ENCODE data around the gene ZNF425. TPM values are rescaled to one million over a fixed set of nuclear protein-coding genes. Genes with fewer than 3 reads are reported as not detected.
A peak's percentile ranks its signal among the peaks of the same experiment; 100 is the strongest.

The ZNF425 gene
- total and polyA plus RNA-seq, 9 of the 15 experiments (the other 6 are each of a cell fraction or from before 2014, with no cell fraction given) = 0.03 to 0.89 (median 0.54) TPM

GRCh38 chr7:149126662-149127266 is 640 bp upstream of the ZNF425 start (continued):
- TF ChIP-seq ZMIZ1 (IDR thresholded peaks at IDR 0.05; ENCODE audit: low read depth in 2 of 2, low read length in 2 of 2) (peak in 1 of 2 experiments; percentile 13; a peak in 1 of 4 replicates), E4F1 (CRISPR knock-in tag; IDR thresholded peaks at IDR 0.05; ENCODE audit: borderline replicate concordance) (no peak), ZNF277 (CRISPR knock-in tag; IDR thresholded peaks at IDR 0.05; ENCODE audit: borderline replicate concordance) (no peak), TFAM (CRISPR knock-in tag; conservative IDR thresholded peaks at IDR 0.05) (no peak), TCF7 (IDR thresholded peaks at IDR 0.05; ENCODE audit: borderline replicate concordance) (no peak), ATF4 (CRISPR knock-in tag; IDR thresholded peaks at IDR 0.05) (no peak), POU5F1 (IDR thresholded peaks at IDR 0.05; ENCODE audit: borderline replicate concordance, low read depth, low read length, partially characterized antibody) (no peak), POLR2AphosphoS2 (IDR thresholded peaks at IDR 0.05; ENCODE audit: low read length) (no peak), MIER1 (IDR thresholded peaks at IDR 0.05; ENCODE audit: low read depth) (peak; percentile 54; the same call in 1 of the 2 replicates), SMARCA4 (IDR thresholded peaks at IDR 0.05) (no peak; the same call in 1 of the 2 replicates), NCOR1 (IDR thresholded peaks at IDR 0.05) (no peak), SMAD2 (IDR thresholded peaks at IDR 0.05; ENCODE audit: low read depth, low read length) (no peak), GTF3C2 (IDR thresholded peaks at IDR 0.05; ENCODE audit: borderline replicate concordance, extremely low read depth, insufficient read length) (no peak)

All from K562 (cell line).